Suprapubic skin (tissue), 4 donors: ENCODE data around the gene TLNRD1. TPM values are rescaled to one million over a fixed set of nuclear protein-coding genes. Genes with fewer than 3 reads are reported as not detected.

ENCODE experiments used
- DNase-seq, 2 donors: peaks; one replicate each; pipeline ENCODE4 v3.0.0-alpha.2; 2019; ENCODE audit warnings: low spot score in 2 of 2
- H3K27ac ChIP-seq: fragments of 200-600 bp; sonication (generic); one replicate; pipeline ENCODE4 v1.5.1; 2019
- H3K27me3 ChIP-seq: fragments of 200-600 bp; sonication (generic); one replicate; pipeline ENCODE4 v1.5.1; 2019
- H3K36me3 ChIP-seq: fragments of 200-600 bp; sonication (generic); one replicate; pipeline ENCODE4 v1.5.1; 2019
- H3K4me1 ChIP-seq: fragments of 200-600 bp; sonication (generic); one replicate; pipeline ENCODE4 v1.5.1; 2019
- H3K4me3 ChIP-seq: fragments of 200-600 bp; sonication (generic); one replicate; pipeline ENCODE4 v1.5.1; 2019; ENCODE audit warnings: mild to moderate bottlenecking
- H3K9me3 ChIP-seq: fragments of 200-600 bp; sonication (generic); one replicate; pipeline ENCODE4 v1.5.1; 2019
- CTCF ChIP-seq, 2 donors: fragments of 200-600 bp in 1 of 2; fragments of 450-650 bp in 1 of 2; sonication (generic) in 1 of 2; IDR thresholded peaks; one replicate each; pipeline ENCODE4 v1.5.1; 2016 to 2019; ENCODE audit warnings: antibody characterized with exemption in 2 of 2, mild to moderate bottlenecking in 1 of 2, moderate library complexity in 1 of 2
- EP300 ChIP-seq: sonication (generic); formaldehyde crosslinking; IDR thresholded peaks from one replicate; pipeline ENCODE4 v1.6.1; 2017; ENCODE audit warnings: antibody characterized with exemption
- POLR2A ChIP-seq, 2 donors: fragments of 450-650 bp; IDR thresholded peaks; one replicate each; pipeline ENCODE4 v1.6.1; 2017; ENCODE audit warnings: antibody characterized with exemption in 2 of 2, mild to moderate bottlenecking in 2 of 2, moderate library complexity in 2 of 2
- POLR2AphosphoS5 ChIP-seq, 3 donors: sonication (generic); formaldehyde crosslinking; IDR thresholded peaks; one replicate each; pipeline ENCODE4 v1.6.1; 2017; ENCODE audit warnings: antibody characterized with exemption in 3 of 3
- WGBS: methylation state at CpG from one replicate; pipeline ENCODE4 v1.1.5; 2018; 5-methylcytosine and 5-hydroxymethylcytosine counted together
- total RNA-seq, 4 donors: library from RNA; depleted of rRNA; stranded (reverse); fragments of >200 nt; gene quantifications; one replicate each; pipeline ENCODE4 v1.1.0, GENCODE V29; 2016

The TLNRD1 gene
- total RNA-seq, 4 donors from 2014 or later, result 9.4 to 16.6 (median 11.5) TPM

- H3K4me1 ChIP-seq, result peaks cover 48% of the 10 kb centered on the region
- peak in 1 of 3 donors; percentile 49 for TF ChIP-seq POLR2AphosphoS5 (IDR thresholded peaks at IDR 0.05)
- no peak for TF ChIP-seq EP300
- no peak for TF ChIP-seq CTCF (IDR thresholded peaks at IDR 0.05)
- no peak for TF ChIP-seq POLR2A (IDR thresholded peaks at IDR 0.05)
- DNase-seq, result peak in 1 of 2 donors; percentile 86
Measured at GRCh38 chr15:80991421-80991820, 9.3 kb upstream of the TLNRD1 start.

DNA sequence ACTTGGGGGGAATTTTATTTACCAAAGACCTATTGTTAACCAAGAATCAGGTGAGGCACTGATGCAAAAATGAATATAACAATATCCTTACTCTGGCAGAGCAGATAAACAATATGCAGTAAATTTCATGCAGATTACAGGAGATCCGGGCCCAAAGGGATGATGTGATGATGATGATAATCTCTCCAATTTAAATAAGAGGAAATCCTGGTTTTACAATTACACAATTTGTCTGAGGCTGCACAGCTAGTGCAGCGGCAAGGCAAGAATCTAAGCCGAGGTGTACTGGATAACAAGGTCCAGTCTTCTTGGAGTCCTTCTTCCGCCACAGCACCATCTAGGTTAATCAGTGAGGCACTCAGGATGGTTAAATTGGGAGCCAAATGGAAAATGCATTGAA lies 8.7 kb upstream of the TLNRD1 start:
- Histone ChIP-seq H3K27me3 (no peaks in the 10 kb centered on the region), H3K27ac (peak overlapping the region; percentile 92), H3K4me3 (no peak overlapping the region), H3K36me3 (no peaks in the 10 kb centered on the region), H3K9me3 (no peaks in the 10 kb centered on the region), H3K4me1 (peaks cover 45% of the 10 kb centered on the region)
- no peak for DNase-seq
- TF ChIP-seq POLR2A (IDR thresholded peaks at IDR 0.05), result no peak
- no peak for TF ChIP-seq EP300
- TF ChIP-seq CTCF (IDR thresholded peaks at IDR 0.05), result no peak
- TF ChIP-seq POLR2AphosphoS5 (IDR thresholded peaks at IDR 0.05), result no peak
- 65% methylated on average over 4 of the region's 4 CpGs for WGBS

More at GRCh38 chr15:80991421-80991820, 9.3 kb upstream of the TLNRD1 start:
- Histone ChIP-seq H3K36me3 (no peaks in the 10 kb centered on the region), H3K27ac (peak overlapping the region; percentile 92), H3K9me3 (no peaks in the 10 kb centered on the region), H3K27me3 (no peaks in the 10 kb centered on the region), H3K4me3 (no peak overlapping the region)
- WGBS, result 38% methylated on average over 5 of the region's 5 CpGs

- Histone ChIP-seq H3K36me3 (no peaks in the 10 kb centered on the region), H3K27ac (no peak overlapping the region), H3K4me1 (peaks cover 42% of the 10 kb centered on the region), H3K4me3 (no peak overlapping the region), H3K27me3 (no peaks in the 10 kb centered on the region), H3K9me3 (no peaks in the 10 kb centered on the region)
- no peak for DNase-seq
- 88% methylated on average over 1 of the region's 1 CpG for WGBS
- TF ChIP-seq EP300 (no peak), CTCF (IDR thresholded peaks at IDR 0.05) (no peak), POLR2AphosphoS5 (IDR thresholded peaks at IDR 0.05) (no peak), POLR2A (IDR thresholded peaks at IDR 0.05) (no peak)
Measured at GRCh38 chr15:80992441-80992840, 8.3 kb upstream of the TLNRD1 start.

GRCh38 chr15:80996247-80996646 lies 4.5 kb upstream of the TLNRD1 start:
- TF ChIP-seq EP300 (no peak), CTCF (IDR thresholded peaks at IDR 0.05) (no peak), POLR2A (IDR thresholded peaks at IDR 0.05) (no peak), POLR2AphosphoS5 (IDR thresholded peaks at IDR 0.05) (no peak)
- WGBS, result 94% methylated on average over 1 of the region's 1 CpG
- DNase-seq, result no peak

DNA sequence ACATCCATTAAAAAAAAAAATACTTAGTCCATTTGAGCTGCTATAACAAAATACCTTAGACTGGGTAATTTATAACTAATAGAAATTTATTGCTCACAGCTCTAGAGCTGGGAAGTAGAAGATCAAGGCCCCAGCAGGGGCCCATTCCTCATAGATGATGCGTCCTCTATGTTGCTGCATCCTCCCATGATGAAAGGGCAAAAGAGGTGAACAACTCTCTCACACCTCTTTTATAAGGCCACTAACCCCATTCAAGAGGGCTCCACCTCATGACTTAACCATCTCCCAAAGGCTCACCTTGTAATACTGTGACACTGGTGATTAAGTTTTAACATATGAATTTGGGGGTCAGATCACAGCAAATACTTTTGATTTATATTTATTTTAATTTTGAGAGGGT lies 3.0 kb upstream of the TLNRD1 start:
- Histone ChIP-seq H3K27me3 (no peaks in the 10 kb centered on the region), H3K27ac (no peak overlapping the region), H3K4me1 (peaks cover 22% of the 10 kb centered on the region), H3K4me3 (no peak overlapping the region), H3K9me3 (no peaks in the 10 kb centered on the region), H3K36me3 (peaks cover 2% of the 10 kb centered on the region)
- TF ChIP-seq POLR2A (IDR thresholded peaks at IDR 0.05) (no peak), POLR2AphosphoS5 (IDR thresholded peaks at IDR 0.05) (no peak), CTCF (IDR thresholded peaks at IDR 0.05) (no peak), EP300 (no peak)
- no peak for DNase-seq
- WGBS, result 90% methylated on average over 1 of the region's 1 CpG

More at GRCh38 chr15:80996247-80996646, 4.5 kb upstream of the TLNRD1 start:
- no peaks in the 10 kb centered on the region for H3K27me3 ChIP-seq
- H3K9me3 ChIP-seq, result no peaks in the 10 kb centered on the region
- no peak overlapping the region for H3K27ac ChIP-seq
- H3K4me1 ChIP-seq, result peaks cover 26% of the 10 kb centered on the region
- no peaks in the 10 kb centered on the region for H3K36me3 ChIP-seq
- H3K4me3 ChIP-seq, result no peak overlapping the region
